Measurements from ENCODE around the gene SATB2.

DNA sequence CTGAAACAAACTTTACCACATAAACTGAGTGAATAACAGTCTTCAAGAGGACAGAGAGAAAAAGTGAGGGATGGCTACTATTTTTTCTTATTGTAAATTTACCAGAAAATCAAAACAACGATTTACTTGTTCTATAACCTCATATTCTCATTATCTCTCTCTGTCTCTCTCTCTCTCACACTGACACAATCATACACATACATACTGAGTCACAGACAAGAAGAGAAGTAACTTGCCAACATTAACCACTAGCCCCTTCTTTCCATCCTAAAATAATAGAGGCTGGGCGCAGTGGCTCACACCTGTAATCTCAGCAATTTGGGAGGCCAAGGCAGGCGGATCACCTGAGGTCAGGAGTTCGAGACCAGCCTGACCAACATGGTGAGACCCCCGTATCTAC lies 18.2 kb downstream of the SATB2 start:
- TF ChIP-seq, protein P1, sequence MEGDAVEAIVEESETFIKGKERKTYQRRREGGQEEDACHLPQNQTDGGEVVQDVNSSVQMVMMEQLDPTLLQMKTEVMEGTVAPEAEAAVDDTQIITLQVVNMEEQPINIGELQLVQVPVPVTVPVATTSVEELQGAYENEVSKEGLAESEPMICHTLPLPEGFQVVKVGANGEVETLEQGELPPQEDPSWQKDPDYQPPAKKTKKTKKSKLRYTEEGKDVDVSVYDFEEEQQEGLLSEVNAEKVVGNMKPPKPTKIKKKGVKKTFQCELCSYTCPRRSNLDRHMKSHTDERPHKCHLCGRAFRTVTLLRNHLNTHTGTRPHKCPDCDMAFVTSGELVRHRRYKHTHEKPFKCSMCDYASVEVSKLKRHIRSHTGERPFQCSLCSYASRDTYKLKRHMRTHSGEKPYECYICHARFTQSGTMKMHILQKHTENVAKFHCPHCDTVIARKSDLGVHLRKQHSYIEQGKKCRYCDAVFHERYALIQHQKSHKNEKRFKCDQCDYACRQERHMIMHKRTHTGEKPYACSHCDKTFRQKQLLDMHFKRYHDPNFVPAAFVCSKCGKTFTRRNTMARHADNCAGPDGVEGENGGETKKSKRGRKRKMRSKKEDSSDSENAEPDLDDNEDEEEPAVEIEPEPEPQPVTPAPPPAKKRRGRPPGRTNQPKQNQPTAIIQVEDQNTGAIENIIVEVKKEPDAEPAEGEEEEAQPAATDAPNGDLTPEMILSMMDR (IDR thresholded peaks at IDR 0.05) = no peak
- TF ChIP-seq POLR2A (IDR thresholded peaks at IDR 0.05) = no peak
- TF ChIP-seq EP300 (IDR thresholded peaks at IDR 0.05) = no peak
- no peak for TF ChIP-seq POLR2AphosphoS5 (IDR thresholded peaks at IDR 0.05)

All from stomach (tissue), 4 donors.